HepG2 (cell line): Measurements from ENCODE around the gene NUP153. TPM values are rescaled to one million over a fixed set of nuclear protein-coding genes. Genes with fewer than 3 reads are reported as not detected.

Source experiments
- DMAP1 ChIP-seq: IDR thresholded peaks from 2 replicates; pipeline ENCODE4 v1.6.1; 2016
- DMTF1 ChIP-seq: sonication (generic); formaldehyde crosslinking; IDR thresholded peaks from 2 replicates; pipeline ENCODE4 v1.4.0; 2020; ENCODE audit warnings: mild to moderate bottlenecking, missing genetic modification reagents
- ISX ChIP-seq: sonication (generic); formaldehyde crosslinking; conservative IDR thresholded peaks from 2 replicates; pipeline ENCODE4 v1.5.0; 2020; ENCODE audit warnings: missing genetic modification reagents
- KDM5A ChIP-seq: fragments of 200-600 bp; sonication (generic); IDR thresholded peaks from 2 replicates; pipeline ENCODE4 v1.7.0; 2018; ENCODE audit warnings: antibody characterized with exemption, mild to moderate bottlenecking, low read length, borderline replicate concordance
- KLF15 ChIP-seq: sonication (generic); formaldehyde crosslinking; IDR thresholded peaks from 2 replicates; pipeline ENCODE4 v1.8.1; 2023; ENCODE audit warnings: borderline replicate concordance, mild to moderate bottlenecking, inconsistent platforms, missing genetic modification reagents, mixed read lengths
- MAFF ChIP-seq: IDR thresholded peaks from 2 replicates; pipeline ENCODE4 v1.6.1; 2011; ENCODE audit warnings: low read depth, low read length, improper control_type of control experiment
- MATR3 ChIP-seq: sonication (generic); formaldehyde crosslinking; IDR thresholded peaks from 2 replicates; pipeline ENCODE4 v1.4.0; 2020; ENCODE audit warnings: missing genetic modification reagents
- MIXL1 ChIP-seq: IDR thresholded peaks from 2 replicates; pipeline ENCODE4 v1.6.1; 2016
- SETDB1 ChIP-seq: sonication (generic); formaldehyde crosslinking; IDR thresholded peaks from 2 replicates; pipeline ENCODE4 v1.5.1; 2020; ENCODE audit warnings: missing genetic modification reagents, mild to moderate bottlenecking, borderline replicate concordance
- SP1 ChIP-seq, 2 experiments: fragments of 450-650 bp in 1 of 2; sonication (generic) in 1 of 2; formaldehyde crosslinking in 1 of 2; IDR thresholded peaks; 2 replicates each; pipeline versions ENCODE4 v1.4.0 to v1.6.1; 2016 to 2020; ENCODE audit warnings: missing genetic modification reagents in 1 of 2
- TEAD2 ChIP-seq: sonication (generic); formaldehyde crosslinking; IDR thresholded peaks from 2 replicates; pipeline ENCODE4 v1.9.0; 2021; ENCODE audit warnings: missing genetic modification reagents
- TEF ChIP-seq: sonication (generic); formaldehyde crosslinking; IDR thresholded peaks from 2 replicates; pipeline ENCODE4 v1.5.0; 2020; ENCODE audit warnings: missing genetic modification reagents
- ZNF282 ChIP-seq: fragments of 450-650 bp; IDR thresholded peaks from 2 replicates; pipeline ENCODE4 v1.6.1; 2018; ENCODE audit not compliant: partially characterized antibody
- ZNF407 ChIP-seq: sonication (generic); formaldehyde crosslinking; IDR thresholded peaks from one replicate; pipeline ENCODE4 v1.5.1; 2020; ENCODE audit warnings: mild to moderate bottlenecking, missing genetic modification reagents; ENCODE audit errors: not compliant biosample characterization
- ZSCAN12 ChIP-seq: sonication (generic); formaldehyde crosslinking; IDR thresholded peaks from 2 replicates; pipeline ENCODE4 v1.9.0; 2021; ENCODE audit warnings: mild to moderate bottlenecking, missing genetic modification reagents
- polyA plus RNA-seq, 8 experiments: library from polyadenylated mRNA; depleted of rRNA in 3 of 8; stranded (reverse) in 7 of 8; unstranded in 1 of 8; fragments of >200 nt; fragmentation: Illumina TruSeq in 4 of 8; extraction: Trizol in 4 of 8; gene quantifications; 2 replicates each; pipeline versions ENCODE4 v1.2.1 to v1.2.3, GENCODE V29; 2011 to 2016; ENCODE audit warnings: low read depth in 4 of 8, missing spikeins in 1 of 8, mixed read lengths in 1 of 8; ENCODE audit not compliant: insufficient read depth in 1 of 8
- total RNA-seq, 5 experiments: library from RNA; depleted of rRNA; stranded (reverse); fragments of >200 nt; fragmentation: Illumina TruSeq; extraction: Trizol; gene quantifications; 2 replicates each; pipeline ENCODE4 v1.2.3, GENCODE V29; 2016; ENCODE audit warnings: low read depth in 1 of 5
- TF ChIP-seq, protein P1 (sequence below): sonication (generic); formaldehyde crosslinking; conservative IDR thresholded peaks from 2 replicates; pipeline ENCODE4 v1.8.0; 2022; ENCODE audit warnings: low read depth, missing genetic modification reagents

NUP153 gene
- total and polyA plus RNA-seq, 2 of the 13 experiments (the other 11 are each of a cell fraction or from before 2014, with no cell fraction given), result 29.8 to 55.2 TPM

GRCh38 chr6:17706580-17707370 is at the start of gene NUP153 (continued):
- no peak for TF ChIP-seq ZNF407 (CRISPR knock-in tag)
- TF ChIP-seq KDM5A, result peak; percentile 97
- TF ChIP-seq ISX (CRISPR knock-in tag), result peak; percentile 24; the same call in 1 of the 2 replicates
- TF ChIP-seq TEF (CRISPR knock-in tag), result 0 out of 2 replicates have a peak, but pooled peaks have one; percentile 56
- no peak for TF ChIP-seq MATR3 (CRISPR knock-in tag)
- TF ChIP-seq ZNF282, result no peak
- TF ChIP-seq, protein P1, sequence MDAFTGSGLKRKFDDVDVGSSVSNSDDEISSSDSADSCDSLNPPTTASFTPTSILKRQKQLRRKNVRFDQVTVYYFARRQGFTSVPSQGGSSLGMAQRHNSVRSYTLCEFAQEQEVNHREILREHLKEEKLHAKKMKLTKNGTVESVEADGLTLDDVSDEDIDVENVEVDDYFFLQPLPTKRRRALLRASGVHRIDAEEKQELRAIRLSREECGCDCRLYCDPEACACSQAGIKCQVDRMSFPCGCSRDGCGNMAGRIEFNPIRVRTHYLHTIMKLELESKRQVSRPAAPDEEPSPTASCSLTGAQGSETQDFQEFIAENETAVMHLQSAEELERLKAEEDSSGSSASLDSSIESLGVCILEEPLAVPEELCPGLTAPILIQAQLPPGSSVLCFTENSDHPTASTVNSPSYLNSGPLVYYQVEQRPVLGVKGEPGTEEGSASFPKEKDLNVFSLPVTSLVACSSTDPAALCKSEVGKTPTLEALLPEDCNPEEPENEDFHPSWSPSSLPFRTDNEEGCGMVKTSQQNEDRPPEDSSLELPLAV, result no peak
- TF ChIP-seq DMTF1 (CRISPR knock-in tag), result no peak; the same call in 1 of the 2 replicates
- peak; percentile 58; the same call in 1 of the 2 replicates for TF ChIP-seq DMAP1
- no peak for TF ChIP-seq SP1 (IDR thresholded peaks at IDR 0.05)
- TF ChIP-seq SP1 (CRISPR knock-in tag; IDR thresholded peaks at IDR 0.05), result peak; percentile 94
- TF ChIP-seq MAFF, result no peak
- TF ChIP-seq SETDB1 (CRISPR knock-in tag), result no peak
- TF ChIP-seq TEAD2 (CRISPR knock-in tag), result no peak
- peak; percentile 87; the same call in 1 of the 2 replicates for TF ChIP-seq KLF15
- TF ChIP-seq ZSCAN12 (CRISPR knock-in tag), result no peak
- TF ChIP-seq MIXL1 (CRISPR knock-in tag), result peak; percentile 91
